AG09319 (cell line): Measurements from ENCODE around the gene TMEM59.

Experiments
- DNase-seq: peaks from one replicate; pipeline ENCODE4 v3.0.0-alpha.2; 2010; ENCODE audit warnings: low read depth; ENCODE audit errors: extremely low read depth
- TF ChIP-seq, protein P1 (sequence below): IDR thresholded peaks from 2 replicates; pipeline ENCODE4 v1.5.1; 2011; ENCODE audit warnings: low read depth, mild to moderate bottlenecking, inconsistent platforms, low read length, moderate library complexity

TMEM59 gene

DNA sequence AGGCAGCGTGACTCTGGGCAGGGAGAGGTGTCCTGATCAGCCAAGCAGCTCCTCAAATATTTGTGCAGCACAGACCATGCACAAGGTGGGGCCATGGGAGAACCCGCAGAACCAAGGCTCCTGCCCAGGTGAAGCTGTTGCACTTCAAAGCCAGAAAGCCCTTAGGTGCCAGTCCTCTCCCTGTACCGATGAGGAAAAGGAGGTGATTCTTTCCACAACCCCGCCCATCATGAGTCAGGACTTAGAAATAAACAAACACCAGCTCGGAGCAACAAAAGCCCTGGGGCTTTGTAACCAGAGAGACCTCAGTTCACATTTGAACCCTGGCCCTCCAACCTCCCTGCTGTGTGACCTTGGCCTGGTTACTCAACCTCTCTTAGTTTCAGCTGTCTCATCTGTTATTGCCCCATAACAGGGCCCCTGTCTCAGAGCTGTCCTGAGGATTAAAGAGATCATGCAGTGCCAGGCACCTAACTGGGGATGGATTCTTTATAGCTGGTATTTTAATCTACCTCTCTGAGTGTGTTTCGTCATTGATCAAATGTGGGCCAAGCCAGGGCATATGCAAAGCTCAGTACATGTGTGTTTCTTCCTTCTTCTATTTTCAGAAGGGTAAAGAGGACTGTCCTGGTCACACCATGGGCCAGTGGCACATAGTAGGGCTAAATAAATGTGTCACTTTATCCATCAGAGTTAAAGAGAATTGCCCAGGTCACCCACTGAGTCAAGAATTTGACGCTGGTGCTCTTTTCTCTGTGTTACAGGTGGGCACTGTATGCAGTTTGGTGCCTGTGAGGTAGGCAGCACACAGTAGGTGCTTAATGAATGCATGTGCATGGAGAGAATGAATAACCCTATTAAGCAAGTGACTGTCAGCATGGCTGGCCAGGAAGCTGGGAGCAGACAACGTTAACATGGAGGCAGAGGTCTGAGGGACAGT is 36.4 kb downstream of the TMEM59 start:
- TF ChIP-seq, protein P1, sequence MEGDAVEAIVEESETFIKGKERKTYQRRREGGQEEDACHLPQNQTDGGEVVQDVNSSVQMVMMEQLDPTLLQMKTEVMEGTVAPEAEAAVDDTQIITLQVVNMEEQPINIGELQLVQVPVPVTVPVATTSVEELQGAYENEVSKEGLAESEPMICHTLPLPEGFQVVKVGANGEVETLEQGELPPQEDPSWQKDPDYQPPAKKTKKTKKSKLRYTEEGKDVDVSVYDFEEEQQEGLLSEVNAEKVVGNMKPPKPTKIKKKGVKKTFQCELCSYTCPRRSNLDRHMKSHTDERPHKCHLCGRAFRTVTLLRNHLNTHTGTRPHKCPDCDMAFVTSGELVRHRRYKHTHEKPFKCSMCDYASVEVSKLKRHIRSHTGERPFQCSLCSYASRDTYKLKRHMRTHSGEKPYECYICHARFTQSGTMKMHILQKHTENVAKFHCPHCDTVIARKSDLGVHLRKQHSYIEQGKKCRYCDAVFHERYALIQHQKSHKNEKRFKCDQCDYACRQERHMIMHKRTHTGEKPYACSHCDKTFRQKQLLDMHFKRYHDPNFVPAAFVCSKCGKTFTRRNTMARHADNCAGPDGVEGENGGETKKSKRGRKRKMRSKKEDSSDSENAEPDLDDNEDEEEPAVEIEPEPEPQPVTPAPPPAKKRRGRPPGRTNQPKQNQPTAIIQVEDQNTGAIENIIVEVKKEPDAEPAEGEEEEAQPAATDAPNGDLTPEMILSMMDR: no peak
- DNase-seq: peak; percentile 1

DNA sequence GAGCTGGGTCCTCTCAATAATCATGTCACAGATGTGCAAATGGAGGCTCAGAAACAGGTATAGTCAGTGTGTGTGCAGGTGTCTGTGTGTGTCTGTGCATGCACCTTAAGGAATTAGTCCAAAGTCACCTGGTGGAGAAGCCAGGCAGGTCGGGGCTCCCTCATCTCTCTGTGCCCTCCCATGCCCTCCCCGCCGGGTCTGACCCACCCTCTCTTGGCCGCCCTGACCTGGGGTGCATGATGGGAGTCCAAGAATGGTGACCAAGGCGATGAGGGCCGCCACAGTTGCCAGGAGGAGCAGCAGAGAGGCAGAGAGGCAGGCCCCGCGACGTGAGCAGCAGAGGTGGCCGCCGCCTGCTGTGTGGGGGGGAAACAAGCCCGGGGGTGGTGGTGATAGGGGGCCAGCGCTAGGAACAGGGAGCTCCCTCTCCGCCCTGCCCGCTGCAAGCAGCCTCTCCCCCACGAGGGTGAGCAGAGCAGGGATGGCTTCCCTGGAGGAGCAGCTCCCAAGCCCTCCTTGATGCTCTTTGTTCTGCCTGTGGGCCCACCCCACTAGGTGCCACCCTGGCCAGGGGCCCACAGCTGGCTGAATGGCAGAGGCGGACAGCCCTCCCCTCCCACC is 38.9 kb downstream of the TMEM59 start:
- DNase-seq: no peak

DNA sequence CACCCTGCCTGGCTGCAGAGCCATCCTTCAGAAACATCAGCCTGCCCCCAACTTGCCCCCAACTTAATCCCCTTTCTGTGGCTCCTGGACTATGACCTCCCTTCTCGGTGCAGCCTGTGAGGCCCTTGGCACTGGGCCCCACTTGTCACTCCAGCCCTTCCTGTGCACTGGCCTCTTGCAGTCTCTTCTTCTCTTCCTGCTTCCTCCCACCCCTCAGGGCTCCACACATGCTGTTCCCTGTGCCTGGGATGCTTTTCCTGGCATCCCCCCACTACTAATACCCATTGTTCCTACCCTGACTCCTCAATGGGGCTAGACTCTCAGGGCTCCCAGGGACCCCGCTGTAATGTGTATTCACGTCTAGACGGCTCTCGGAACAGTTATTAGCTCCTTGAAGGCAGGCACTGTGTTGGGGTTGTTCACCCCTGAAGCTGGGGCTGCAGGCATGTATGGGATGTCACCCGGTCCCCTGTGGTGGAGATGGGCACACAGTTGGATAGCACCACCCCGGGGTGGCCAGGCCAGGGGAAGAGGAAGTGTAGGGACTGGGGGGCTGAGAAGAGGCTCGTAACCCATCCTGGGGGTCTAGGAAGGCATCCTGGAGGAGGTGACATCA is 39.5 kb downstream of the TMEM59 start:
- DNase-seq: no peak
- TF ChIP-seq, protein P1: no peak

More for the DNA sequence above, 38.9 kb downstream of the TMEM59 start:
- TF ChIP-seq, protein P1: no peak

DNA sequence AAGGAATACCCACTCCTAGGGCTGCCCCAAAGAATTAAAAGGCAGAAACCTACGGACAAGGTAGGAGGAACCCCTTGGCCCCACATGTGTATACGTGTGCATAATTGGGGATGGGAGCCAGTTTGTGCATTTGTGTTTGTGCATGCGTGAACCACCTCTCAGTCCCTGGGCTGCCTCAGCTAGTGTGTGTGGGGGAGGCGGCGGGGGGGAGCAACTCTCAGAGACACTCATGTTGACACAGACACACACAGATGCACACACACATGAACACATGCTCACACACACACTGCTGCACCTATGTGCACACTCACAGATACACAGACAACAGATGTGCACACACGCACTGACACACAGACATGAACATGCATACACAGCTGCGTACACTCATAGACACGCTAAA is 40.1 kb downstream of the TMEM59 start:
- DNase-seq: no peak
- TF ChIP-seq, protein P1: no peak

DNA sequence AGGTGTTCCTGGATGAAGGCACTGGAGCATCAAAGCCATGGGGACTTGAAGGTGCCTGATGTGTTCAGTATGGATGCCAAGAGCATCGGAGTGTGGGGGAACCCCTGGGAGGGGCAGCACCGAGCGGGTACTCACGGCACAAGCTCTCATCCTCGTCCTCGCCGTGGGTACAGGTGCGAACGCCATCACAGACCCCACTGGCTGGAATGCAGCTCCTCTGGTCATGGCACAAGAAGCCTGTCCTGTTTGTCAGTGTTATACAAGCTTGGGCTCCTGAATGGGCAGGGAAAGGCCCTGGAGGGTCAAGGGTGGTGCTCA is 41.0 kb downstream of the TMEM59 start:
- no peak for DNase-seq
- TF ChIP-seq, protein P1: no peak

DNA sequence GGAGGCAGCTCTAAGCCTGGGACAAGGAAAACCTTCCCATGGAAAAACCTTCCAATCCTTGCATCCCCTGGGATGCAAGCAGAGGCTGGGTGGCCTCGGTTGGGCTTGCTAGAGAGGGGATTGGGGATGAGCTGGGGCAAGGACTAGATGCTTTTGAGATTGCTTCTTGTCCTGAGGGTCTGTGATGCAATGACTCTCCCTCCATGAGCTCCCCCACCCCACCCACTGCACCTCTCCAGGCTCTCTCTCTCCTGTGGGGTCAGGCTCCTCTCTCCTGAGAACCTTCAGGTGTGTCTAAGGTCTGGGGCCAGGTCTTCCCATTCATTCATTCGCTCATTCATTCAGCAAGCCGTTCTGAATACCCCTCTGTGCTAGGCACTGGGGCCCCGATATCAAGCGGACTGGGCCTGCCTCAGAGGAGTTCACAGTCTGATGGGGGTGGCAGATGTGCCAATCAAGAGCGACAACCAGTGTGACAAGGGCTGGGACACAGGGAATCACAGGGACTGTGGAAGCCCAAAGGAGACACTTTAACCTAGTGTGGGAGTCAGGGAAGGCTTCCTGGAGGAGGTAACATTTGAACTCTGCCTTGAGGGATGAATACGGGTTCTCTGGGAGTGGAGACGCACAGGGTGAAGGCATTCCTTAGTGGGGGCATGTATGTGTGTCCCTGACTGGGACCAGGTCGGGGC is 41.5 kb downstream of the TMEM59 start:
- TF ChIP-seq, protein P1: no peak
- no peak for DNase-seq
